ENCODE results near the gene MN1. TPM values are rescaled to one million over a fixed set of nuclear protein-coding genes. Genes with fewer than 3 reads are reported as not detected.

Gene MN1
- total and polyA plus RNA-seq, 2 experiments from 2014 or later = 1.0 to 6.8 TPM

DNA sequence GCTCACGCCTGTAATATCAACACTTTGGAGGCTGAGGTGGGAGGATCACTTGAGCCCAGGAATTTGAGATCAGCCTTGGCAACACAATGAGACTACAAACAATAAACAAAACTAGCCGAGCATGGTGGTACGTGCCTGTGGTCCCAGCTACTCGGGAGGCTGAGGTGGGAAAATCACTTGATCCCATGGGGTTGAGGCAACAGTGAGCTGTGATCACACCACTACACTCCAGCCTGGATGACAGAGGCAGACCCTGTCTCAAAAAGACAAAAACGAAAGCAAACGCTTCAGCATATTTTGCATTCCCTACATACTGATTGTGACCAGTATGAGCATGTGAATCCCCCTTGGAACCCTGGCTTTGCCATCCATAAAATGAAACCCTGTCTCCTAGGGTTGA, 33.9 kb upstream of the MN1 start:
- Mint-ChIP-seq H3K36me3 (ENCODE audit: low read depth) (peaks cover 13% of the 10 kb centered on the region), H3K27ac (no peak overlapping the region), H3K4me1 (peaks cover 24% of the 10 kb centered on the region), H3K9me3 (peaks cover 17% of the 10 kb centered on the region; the same call in 2 of the 3 replicates), H3K4me3 (no peak overlapping the region), H3K27me3 (ENCODE audit: insufficient read depth, low read depth, poor library complexity) (peaks cover 8% of the 10 kb centered on the region)
- H3K27me3 ChIP-seq (ENCODE audit: insufficient read depth) = no peaks in the 10 kb centered on the region
- H3K79me2 ChIP-seq (replicated peaks; ENCODE audit: insufficient read depth) = no peaks in the 10 kb centered on the region
- no peak overlapping the region for H3K4me3 ChIP-seq
- no peak overlapping the region for H2AFZ ChIP-seq
- DNase-seq (ENCODE audit: low spot score) (no peak), ATAC-seq (no peak)
- TF ChIP-seq EZH2 (IDR thresholded peaks at IDR 0.05; ENCODE audit: low read depth, unreplicated experiment) (no peak), POLR2AphosphoS5 (IDR thresholded peaks at IDR 0.05; ENCODE audit: low read depth) (no peak), ETS1 (IDR thresholded peaks at IDR 0.05) (no peak), NANOG (IDR thresholded peaks at IDR 0.05; ENCODE audit: borderline replicate concordance) (no peak), ZNF114 (CRISPR knock-in tag; IDR thresholded peaks at IDR 0.05) (no peak), ZNF462 (CRISPR knock-in tag; IDR thresholded peaks at IDR 0.05) (no peak), CREB1 (CRISPR knock-in tag; IDR thresholded peaks at IDR 0.05; ENCODE audit: low read depth) (no peak), STAT1 (IDR thresholded peaks at IDR 0.05; ENCODE audit: unreplicated experiment) (no peak), JUNB (IDR thresholded peaks at IDR 0.05; ENCODE audit: unreplicated experiment) (no peak)
- TF ChIP-seq, protein P1, sequence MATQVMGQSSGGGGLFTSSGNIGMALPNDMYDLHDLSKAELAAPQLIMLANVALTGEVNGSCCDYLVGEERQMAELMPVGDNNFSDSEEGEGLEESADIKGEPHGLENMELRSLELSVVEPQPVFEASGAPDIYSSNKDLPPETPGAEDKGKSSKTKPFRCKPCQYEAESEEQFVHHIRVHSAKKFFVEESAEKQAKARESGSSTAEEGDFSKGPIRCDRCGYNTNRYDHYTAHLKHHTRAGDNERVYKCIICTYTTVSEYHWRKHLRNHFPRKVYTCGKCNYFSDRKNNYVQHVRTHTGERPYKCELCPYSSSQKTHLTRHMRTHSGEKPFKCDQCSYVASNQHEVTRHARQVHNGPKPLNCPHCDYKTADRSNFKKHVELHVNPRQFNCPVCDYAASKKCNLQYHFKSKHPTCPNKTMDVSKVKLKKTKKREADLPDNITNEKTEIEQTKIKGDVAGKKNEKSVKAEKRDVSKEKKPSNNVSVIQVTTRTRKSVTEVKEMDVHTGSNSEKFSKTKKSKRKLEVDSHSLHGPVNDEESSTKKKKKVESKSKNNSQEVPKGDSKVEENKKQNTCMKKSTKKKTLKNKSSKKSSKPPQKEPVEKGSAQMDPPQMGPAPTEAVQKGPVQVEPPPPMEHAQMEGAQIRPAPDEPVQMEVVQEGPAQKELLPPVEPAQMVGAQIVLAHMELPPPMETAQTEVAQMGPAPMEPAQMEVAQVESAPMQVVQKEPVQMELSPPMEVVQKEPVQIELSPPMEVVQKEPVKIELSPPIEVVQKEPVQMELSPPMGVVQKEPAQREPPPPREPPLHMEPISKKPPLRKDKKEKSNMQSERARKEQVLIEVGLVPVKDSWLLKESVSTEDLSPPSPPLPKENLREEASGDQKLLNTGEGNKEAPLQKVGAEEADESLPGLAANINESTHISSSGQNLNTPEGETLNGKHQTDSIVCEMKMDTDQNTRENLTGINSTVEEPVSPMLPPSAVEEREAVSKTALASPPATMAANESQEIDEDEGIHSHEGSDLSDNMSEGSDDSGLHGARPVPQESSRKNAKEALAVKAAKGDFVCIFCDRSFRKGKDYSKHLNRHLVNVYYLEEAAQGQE (IDR thresholded peaks at IDR 0.05; ENCODE audit: unreplicated experiment) = no peak
- TF ChIP-seq, protein P2, sequence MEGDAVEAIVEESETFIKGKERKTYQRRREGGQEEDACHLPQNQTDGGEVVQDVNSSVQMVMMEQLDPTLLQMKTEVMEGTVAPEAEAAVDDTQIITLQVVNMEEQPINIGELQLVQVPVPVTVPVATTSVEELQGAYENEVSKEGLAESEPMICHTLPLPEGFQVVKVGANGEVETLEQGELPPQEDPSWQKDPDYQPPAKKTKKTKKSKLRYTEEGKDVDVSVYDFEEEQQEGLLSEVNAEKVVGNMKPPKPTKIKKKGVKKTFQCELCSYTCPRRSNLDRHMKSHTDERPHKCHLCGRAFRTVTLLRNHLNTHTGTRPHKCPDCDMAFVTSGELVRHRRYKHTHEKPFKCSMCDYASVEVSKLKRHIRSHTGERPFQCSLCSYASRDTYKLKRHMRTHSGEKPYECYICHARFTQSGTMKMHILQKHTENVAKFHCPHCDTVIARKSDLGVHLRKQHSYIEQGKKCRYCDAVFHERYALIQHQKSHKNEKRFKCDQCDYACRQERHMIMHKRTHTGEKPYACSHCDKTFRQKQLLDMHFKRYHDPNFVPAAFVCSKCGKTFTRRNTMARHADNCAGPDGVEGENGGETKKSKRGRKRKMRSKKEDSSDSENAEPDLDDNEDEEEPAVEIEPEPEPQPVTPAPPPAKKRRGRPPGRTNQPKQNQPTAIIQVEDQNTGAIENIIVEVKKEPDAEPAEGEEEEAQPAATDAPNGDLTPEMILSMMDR (conservative IDR thresholded peaks at IDR 0.05; ENCODE audit: low read depth in 2 of 2) = no peak
- H3K36me3 ChIP-seq (ENCODE audit: insufficient read depth) = no peaks in the 10 kb centered on the region
- no peak overlapping the region for H3K4me2 ChIP-seq
- H3F3A ChIP-seq (replicated peaks; ENCODE audit: low read depth) = no peaks in the 10 kb centered on the region
- H3K4me1 ChIP-seq (ENCODE audit: insufficient read depth) = peaks cover 8% of the 10 kb centered on the region; the same call in 1 of the 2 replicates
- H3K9me2 ChIP-seq (ENCODE audit: insufficient read depth) = no peaks in the 10 kb centered on the region
- H4K20me1 ChIP-seq (replicated peaks; ENCODE audit: insufficient read depth) = no peaks in the 10 kb centered on the region
- no peak overlapping the region; the same call in 1 of the 2 replicates for H3K27ac ChIP-seq (ENCODE audit: low read depth)
